NCI-H69 (cell line): Measurements from ENCODE around the gene COL6A5.

ENCODE experiments used
- DNase-seq: peaks from one replicate; lab custom pipeline; 2025; lab: John Stamatoyannopoulos, UW

Gene COL6A5

GRCh38 chr3:130522399-130522798 is 176.9 kb downstream of the COL6A5 start:
- DNase-seq, result no peak

DNA sequence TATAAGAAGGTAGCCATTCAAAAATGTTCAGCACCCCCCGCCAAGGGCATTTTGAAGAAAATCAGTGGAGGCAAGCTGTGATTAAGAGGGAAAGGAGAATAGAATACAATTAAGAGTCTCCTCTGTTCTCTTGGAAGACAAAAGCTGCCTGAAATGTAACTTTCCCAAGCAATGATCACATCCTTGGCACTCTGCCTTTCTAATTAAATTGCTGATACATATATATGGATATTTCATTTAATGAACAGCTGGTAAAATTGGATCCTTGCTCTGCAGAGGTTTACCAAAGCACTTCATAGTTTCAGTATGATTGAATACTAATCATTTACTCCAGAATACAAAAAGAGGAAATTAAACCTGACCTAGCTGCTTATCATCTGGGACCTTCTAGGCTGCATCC is 182.0 kb downstream of the COL6A5 start:
- DNase-seq, result no peak

DNA sequence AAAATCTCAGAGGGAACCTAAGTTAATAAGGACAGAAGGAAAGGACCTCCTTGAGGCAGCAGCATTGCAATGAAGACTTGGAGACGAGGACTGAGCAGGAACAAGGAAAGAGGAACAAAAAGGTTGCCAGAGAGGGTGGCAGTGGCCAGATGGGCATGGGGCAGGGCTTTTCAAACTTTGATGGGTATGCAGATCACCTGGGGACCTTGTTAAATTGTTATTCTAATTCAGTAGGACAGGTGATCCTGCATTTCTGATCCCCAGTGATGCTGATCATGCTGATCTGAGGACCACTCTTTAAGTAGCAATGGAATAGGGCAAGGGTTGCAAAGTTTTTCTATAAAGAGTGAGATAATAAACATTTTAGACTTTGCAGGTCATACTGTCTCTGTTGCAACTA is 182.6 kb downstream of the COL6A5 start:
- DNase-seq, result no peak

- DNase-seq, result no peak
Measured at GRCh38 chr3:130529486-130530215, 184.2 kb downstream of the COL6A5 start.

- no peak for DNase-seq
Measured at GRCh38 chr3:130533247-130533646, 187.8 kb downstream of the COL6A5 start.
